ENCODE measurements around the gene REN.

The REN gene

DNA sequence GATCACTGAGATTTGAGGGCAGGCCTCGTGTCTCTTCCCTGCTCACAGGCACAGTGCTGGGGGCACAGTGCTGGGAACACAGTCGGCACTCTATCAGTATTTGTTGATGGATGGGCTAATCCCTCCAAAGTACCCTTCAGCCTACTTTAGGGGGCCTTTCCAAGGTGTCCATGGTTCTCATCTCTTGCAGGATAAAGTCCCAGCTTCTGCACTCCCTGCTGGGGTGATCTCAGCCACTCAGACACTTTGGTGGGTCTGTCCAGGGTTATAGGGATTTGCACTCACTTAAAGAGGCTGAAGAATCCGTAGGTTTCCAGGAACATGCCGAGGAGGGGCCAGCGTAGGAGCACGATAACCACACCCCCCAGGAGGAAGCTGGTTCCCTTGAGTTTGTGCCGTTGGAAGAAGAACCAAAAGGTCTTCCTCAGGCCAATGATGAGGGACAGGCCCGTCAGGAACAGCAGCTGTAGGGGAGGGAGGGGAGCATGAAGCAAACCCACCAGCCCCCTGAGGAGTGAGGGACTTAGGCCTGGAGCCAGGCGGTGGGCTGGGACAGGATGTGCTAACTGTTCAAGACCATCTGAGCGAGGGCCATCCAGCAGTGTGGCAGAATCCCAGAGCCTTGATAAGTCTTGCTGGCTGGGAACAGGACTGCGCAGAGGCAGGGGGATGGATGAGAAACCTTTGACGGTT is 35.4 kb upstream of the REN start:
- no peak overlapping the region for H3K9ac ChIP-seq (ENCODE audit: low read length in 2 of 2)
- H3K27me3 ChIP-seq (ENCODE audit: control insufficient read depth in 1 of 2, insufficient read depth in 2 of 2, low read length in 2 of 2): peaks cover 13 to 26% of the 10 kb centered on the region in 2 donors
- no peak overlapping the region for H3K27ac ChIP-seq (ENCODE audit: low read length)
- H3K4me1 ChIP-seq (ENCODE audit: control insufficient read depth, insufficient read depth, low read length): no peaks in the 10 kb centered on the region
- no peak overlapping the region for H3K4me3 ChIP-seq (ENCODE audit: low read length in 2 of 2)
- H3K36me3 ChIP-seq (ENCODE audit: control insufficient read depth in 2 of 2, insufficient read depth in 2 of 2, low read length in 2 of 2): no peaks in the 10 kb centered on the region
- no peaks in the 10 kb centered on the region for H3K9me3 ChIP-seq (ENCODE audit: control insufficient read depth in 2 of 2, low read length in 2 of 2)

DNA sequence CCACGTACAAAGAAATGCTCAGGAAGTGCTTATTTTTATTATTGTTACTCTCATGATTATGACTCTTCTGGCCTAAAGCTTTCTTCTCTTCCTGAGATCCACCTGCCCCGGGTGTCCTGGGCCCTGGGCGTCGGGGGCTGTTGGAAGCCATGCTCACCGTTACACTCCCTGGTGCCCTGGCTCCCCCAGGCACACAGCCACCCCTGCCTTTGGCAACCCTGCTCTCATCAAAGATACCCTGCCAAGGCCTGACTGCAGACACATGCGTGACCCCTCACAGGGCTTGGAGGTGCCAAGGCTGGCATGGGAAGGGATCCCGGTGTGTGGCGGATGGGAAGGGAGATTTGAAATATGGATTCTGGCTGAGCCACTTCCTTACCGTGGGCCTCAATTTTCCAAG is 33.4 kb upstream of the REN start:
- H3K9ac ChIP-seq (ENCODE audit: low read length in 2 of 2): no peak overlapping the region
- no peaks in the 10 kb centered on the region for H3K9me3 ChIP-seq (ENCODE audit: control insufficient read depth in 2 of 2, low read length in 2 of 2)

GRCh38 chr1:204198348-204199340 is 32.5 kb upstream of the REN start:
- Histone ChIP-seq H3K9ac (ENCODE audit: low read length in 2 of 2) (no peak overlapping the region), H3K27me3 (ENCODE audit: control insufficient read depth in 1 of 2, insufficient read depth in 2 of 2, low read length in 2 of 2) (peaks cover 15 to 35% of the 10 kb centered on the region in 2 donors), H3K9me3 (ENCODE audit: control insufficient read depth in 2 of 2, low read length in 2 of 2) (no peaks in the 10 kb centered on the region), H3K36me3 (ENCODE audit: control insufficient read depth in 2 of 2, insufficient read depth in 2 of 2, low read length in 2 of 2) (no peaks in the 10 kb centered on the region), H3K27ac (ENCODE audit: low read length) (no peak overlapping the region), H3K4me1 (ENCODE audit: control insufficient read depth, insufficient read depth, low read length) (no peaks in the 10 kb centered on the region), H3K4me3 (ENCODE audit: low read length in 2 of 2) (no peak overlapping the region)

More for the DNA sequence above, 33.4 kb upstream of the REN start:
- Histone ChIP-seq H3K4me1 (ENCODE audit: control insufficient read depth, insufficient read depth, low read length) (no peaks in the 10 kb centered on the region), H3K27ac (ENCODE audit: low read length) (no peak overlapping the region), H3K4me3 (ENCODE audit: low read length in 2 of 2) (no peak overlapping the region), H3K27me3 (ENCODE audit: control insufficient read depth in 1 of 2, insufficient read depth in 2 of 2, low read length in 2 of 2) (peaks cover 15 to 34% of the 10 kb centered on the region in 2 donors), H3K36me3 (ENCODE audit: control insufficient read depth in 2 of 2, insufficient read depth in 2 of 2, low read length in 2 of 2) (no peaks in the 10 kb centered on the region)

- H3K27me3 ChIP-seq (ENCODE audit: control insufficient read depth in 1 of 2, insufficient read depth in 2 of 2, low read length in 2 of 2): peaks cover 18 to 33% of the 10 kb centered on the region in 2 donors
- H3K9ac ChIP-seq (ENCODE audit: low read length in 2 of 2): no peak overlapping the region
- no peak overlapping the region for H3K27ac ChIP-seq (ENCODE audit: low read length)
- no peak overlapping the region for H3K4me3 ChIP-seq (ENCODE audit: low read length in 2 of 2)
- no peaks in the 10 kb centered on the region for H3K36me3 ChIP-seq (ENCODE audit: control insufficient read depth in 2 of 2, insufficient read depth in 2 of 2, low read length in 2 of 2)
- no peaks in the 10 kb centered on the region for H3K9me3 ChIP-seq (ENCODE audit: control insufficient read depth in 2 of 2, low read length in 2 of 2)
- no peaks in the 10 kb centered on the region for H3K4me1 ChIP-seq (ENCODE audit: control insufficient read depth, insufficient read depth, low read length)
Observed at GRCh38 chr1:204197068-204197467, 30.9 kb upstream of the REN start.

DNA sequence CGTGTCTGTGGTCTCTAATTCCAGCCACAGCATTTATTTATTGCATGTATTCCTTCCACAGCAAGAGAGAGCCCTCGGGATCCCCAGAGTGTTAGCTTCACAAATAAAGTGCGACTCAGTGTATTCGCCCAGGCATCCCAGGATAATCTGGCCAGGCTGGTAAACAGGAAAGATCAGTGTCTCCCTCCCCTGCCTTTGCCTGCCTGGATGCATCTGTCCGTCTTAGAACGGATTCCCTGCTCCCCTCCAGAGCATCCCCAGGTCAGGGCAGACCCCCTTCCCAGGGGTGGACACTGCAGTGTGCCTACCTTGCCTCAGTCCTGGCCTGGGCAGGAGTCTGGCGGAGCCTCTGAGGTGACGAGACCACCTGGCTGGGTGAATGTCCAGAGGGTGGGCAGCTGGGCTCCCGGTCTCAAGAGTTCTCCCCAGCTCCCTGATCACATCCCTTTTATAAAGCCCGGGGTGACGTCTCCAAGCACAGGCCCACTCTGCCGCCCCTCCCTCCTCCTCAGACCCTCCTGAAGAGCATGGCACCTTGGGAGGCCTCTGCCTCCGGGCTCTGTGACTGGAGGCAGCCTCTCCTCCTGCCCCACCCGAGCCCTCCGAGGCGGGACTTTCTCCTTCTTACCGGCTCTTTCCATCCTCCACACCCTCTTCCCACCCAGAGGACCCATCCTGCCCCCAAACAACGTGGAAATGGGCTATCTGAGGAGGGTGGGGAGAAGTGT is 30.1 kb upstream of the REN start, which contains the start of gene KISS1:
TSS of gene KISS1 (minus strand) at position 424 of the 728 bp plus-strand sequence. CDS start 3,615 bp downstream, outside the sequence.
- H3K4me1 ChIP-seq (ENCODE audit: control insufficient read depth, insufficient read depth, low read length): no peaks in the 10 kb centered on the region
- H3K9ac ChIP-seq (ENCODE audit: low read length in 2 of 2): no peak within 1 kb of the TSS
- no peaks in the 10 kb centered on the region for H3K9me3 ChIP-seq (ENCODE audit: control insufficient read depth in 2 of 2, low read length in 2 of 2)
- H3K27me3 ChIP-seq (ENCODE audit: control insufficient read depth in 1 of 2, insufficient read depth in 2 of 2, low read length in 2 of 2): peaks cover 18 to 29% of the 10 kb centered on the region in 2 donors
- no peak within 1 kb of the TSS for H3K4me3 ChIP-seq (ENCODE audit: low read length in 2 of 2)
- no peak within 1 kb of the TSS for H3K27ac ChIP-seq (ENCODE audit: low read length)
- H3K36me3 ChIP-seq (ENCODE audit: control insufficient read depth in 2 of 2, insufficient read depth in 2 of 2, low read length in 2 of 2): no peaks in the 10 kb centered on the region

DNA sequence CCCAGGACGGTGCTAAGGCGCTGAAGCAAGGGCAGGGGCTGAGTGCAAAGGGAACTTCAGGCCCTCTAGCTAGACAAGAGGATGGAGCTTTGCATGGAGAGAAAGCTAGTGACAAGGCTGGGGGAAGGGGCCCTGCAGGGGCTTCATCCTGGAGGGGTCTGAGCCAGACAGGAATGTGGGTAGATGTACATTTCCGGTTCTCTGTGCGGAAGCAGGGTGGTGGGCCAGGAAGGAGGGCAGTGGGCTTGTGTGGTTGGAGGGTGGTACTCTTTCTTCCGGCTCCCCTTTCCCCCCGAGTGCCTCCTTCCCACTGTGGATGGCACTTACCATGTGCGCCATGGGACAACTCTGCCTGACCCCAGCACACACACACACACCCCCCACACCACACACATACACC is 28.6 kb upstream of the REN start:
- Histone ChIP-seq H3K27me3 (ENCODE audit: control insufficient read depth in 1 of 2, insufficient read depth in 2 of 2, low read length in 2 of 2) (peaks cover 15 to 27% of the 10 kb centered on the region in 2 donors), H3K4me3 (ENCODE audit: low read length in 2 of 2) (no peak overlapping the region), H3K4me1 (ENCODE audit: control insufficient read depth, insufficient read depth, low read length) (no peaks in the 10 kb centered on the region), H3K9me3 (ENCODE audit: control insufficient read depth in 2 of 2, low read length in 2 of 2) (no peaks in the 10 kb centered on the region), H3K36me3 (ENCODE audit: control insufficient read depth in 2 of 2, insufficient read depth in 2 of 2, low read length in 2 of 2) (no peaks in the 10 kb centered on the region), H3K27ac (ENCODE audit: low read length) (no peak overlapping the region), H3K9ac (ENCODE audit: low read length in 2 of 2) (no peak overlapping the region)

GRCh38 chr1:204194080-204194479 is 27.9 kb upstream of the REN start:
- Histone ChIP-seq H3K9ac (ENCODE audit: low read length in 2 of 2) (no peak overlapping the region), H3K36me3 (ENCODE audit: control insufficient read depth in 2 of 2, insufficient read depth in 2 of 2, low read length in 2 of 2) (no peaks in the 10 kb centered on the region), H3K9me3 (ENCODE audit: control insufficient read depth in 2 of 2, low read length in 2 of 2) (no peaks in the 10 kb centered on the region), H3K4me1 (ENCODE audit: control insufficient read depth, insufficient read depth, low read length) (no peaks in the 10 kb centered on the region), H3K27me3 (ENCODE audit: control insufficient read depth in 1 of 2, insufficient read depth in 2 of 2, low read length in 2 of 2) (peaks cover 20 to 33% of the 10 kb centered on the region in 2 donors), H3K4me3 (ENCODE audit: low read length in 2 of 2) (no peak overlapping the region), H3K27ac (ENCODE audit: low read length) (no peak overlapping the region)

DNA sequence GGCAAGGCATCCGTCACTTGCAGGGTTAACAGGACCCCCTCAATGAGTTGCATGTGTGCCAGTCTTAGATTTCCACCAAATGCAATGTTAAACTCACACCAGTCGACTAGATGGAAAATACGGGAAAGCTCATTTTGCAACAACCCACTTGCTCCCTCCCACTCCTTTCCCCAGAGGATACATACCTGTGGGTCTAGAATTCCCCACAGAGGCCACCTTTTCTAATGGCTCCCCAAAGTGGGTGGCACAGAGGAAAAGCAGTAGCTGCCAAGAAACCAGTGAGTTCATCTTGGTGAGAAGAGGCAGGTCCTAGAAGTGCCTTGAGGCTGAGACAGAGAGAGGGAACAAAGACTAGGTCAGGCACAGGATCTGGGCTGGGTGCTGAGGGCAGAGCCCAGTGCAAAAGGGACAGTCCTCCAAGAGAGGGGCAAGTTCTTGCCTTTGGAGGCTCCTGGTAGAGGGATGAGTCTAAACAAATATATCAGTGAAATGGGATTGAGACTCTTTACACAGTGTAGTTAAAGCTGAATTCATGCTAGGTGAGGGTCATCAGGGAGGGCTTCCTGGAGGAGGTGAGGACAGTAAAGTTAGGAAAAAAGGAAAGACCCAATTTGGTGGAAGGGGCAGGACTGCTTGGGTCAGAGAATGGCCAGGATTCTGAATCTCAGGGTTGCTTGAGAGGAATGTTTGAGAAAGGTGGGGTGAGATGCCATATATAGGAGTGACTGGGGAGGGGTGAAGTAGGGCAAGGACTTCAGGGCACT is 26.6 kb upstream of the REN start:
- Histone ChIP-seq H3K9me3 (ENCODE audit: control insufficient read depth in 2 of 2, low read length in 2 of 2) (no peaks in the 10 kb centered on the region), H3K27ac (ENCODE audit: low read length) (no peak overlapping the region), H3K36me3 (ENCODE audit: control insufficient read depth in 2 of 2, insufficient read depth in 2 of 2, low read length in 2 of 2) (no peaks in the 10 kb centered on the region), H3K4me1 (ENCODE audit: control insufficient read depth, insufficient read depth, low read length) (no peaks in the 10 kb centered on the region), H3K4me3 (ENCODE audit: low read length in 2 of 2) (no peak overlapping the region), H3K27me3 (ENCODE audit: control insufficient read depth in 1 of 2, insufficient read depth in 2 of 2, low read length in 2 of 2) (peaks cover 27 to 39% of the 10 kb centered on the region in 2 donors), H3K9ac (ENCODE audit: low read length in 2 of 2) (no peak overlapping the region)

GRCh38 chr1:204192046-204192445 is 25.9 kb upstream of the REN start:
- H3K4me1 ChIP-seq (ENCODE audit: control insufficient read depth, insufficient read depth, low read length): no peaks in the 10 kb centered on the region
- no peak overlapping the region for H3K27ac ChIP-seq (ENCODE audit: low read length)
- no peaks in the 10 kb centered on the region for H3K9me3 ChIP-seq (ENCODE audit: control insufficient read depth in 2 of 2, low read length in 2 of 2)
- H3K9ac ChIP-seq (ENCODE audit: low read length in 2 of 2): no peak overlapping the region
- H3K36me3 ChIP-seq (ENCODE audit: control insufficient read depth in 2 of 2, insufficient read depth in 2 of 2, low read length in 2 of 2): no peaks in the 10 kb centered on the region
- no peak overlapping the region for H3K4me3 ChIP-seq (ENCODE audit: low read length in 2 of 2)
- peaks cover 28 to 44% of the 10 kb centered on the region in 2 donors for H3K27me3 ChIP-seq (ENCODE audit: control insufficient read depth in 1 of 2, insufficient read depth in 2 of 2, low read length in 2 of 2)

DNA sequence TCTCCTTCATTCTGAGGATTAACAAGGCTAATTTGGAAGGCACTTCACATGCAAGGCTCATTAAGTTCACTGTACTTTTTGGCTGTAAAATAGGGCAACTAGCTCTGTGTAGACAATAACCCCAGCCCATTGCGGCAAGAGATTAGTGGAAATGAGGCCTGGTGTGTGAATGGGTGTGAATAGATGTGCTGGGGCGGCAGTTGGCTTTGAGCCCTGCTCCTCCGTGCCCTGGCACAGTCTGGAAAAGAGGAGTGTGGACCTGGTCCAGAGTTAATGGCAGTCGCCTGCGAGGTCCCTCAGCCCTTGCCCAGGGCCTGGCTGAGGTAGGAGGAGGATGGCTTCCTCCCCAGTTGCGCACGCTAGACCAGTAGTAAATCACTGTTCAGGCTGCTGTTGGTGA is 25.3 kb upstream of the REN start:
- Histone ChIP-seq H3K4me3 (ENCODE audit: low read length in 2 of 2) (no peak overlapping the region), H3K36me3 (ENCODE audit: control insufficient read depth in 2 of 2, insufficient read depth in 2 of 2, low read length in 2 of 2) (no peaks in the 10 kb centered on the region), H3K9ac (ENCODE audit: low read length in 2 of 2) (no peak overlapping the region), H3K27ac (ENCODE audit: low read length) (no peak overlapping the region), H3K27me3 (ENCODE audit: control insufficient read depth in 1 of 2, insufficient read depth in 2 of 2, low read length in 2 of 2) (peaks cover 32 to 46% of the 10 kb centered on the region in 2 donors), H3K9me3 (ENCODE audit: control insufficient read depth in 2 of 2, low read length in 2 of 2) (no peaks in the 10 kb centered on the region), H3K4me1 (ENCODE audit: control insufficient read depth, insufficient read depth, low read length) (no peaks in the 10 kb centered on the region)

All from stomach smooth muscle (tissue), 2 donors.